Thyroid gland (tissue), 4 donors: ENCODE results near the gene PLA2G2E.

ENCODE experiments used
- POLR2A ChIP-seq, 2 donors: fragments of 450-650 bp; IDR thresholded peaks; one replicate each; pipeline ENCODE4 v1.6.1; 2017; ENCODE audit warnings: antibody characterized with exemption in 2 of 2, mild to moderate bottlenecking in 2 of 2, moderate library complexity in 1 of 2
- TF ChIP-seq, protein P1 (sequence below), 6 experiments: fragments of 200-600 bp in 3 of 6; fragments of 450-650 bp in 3 of 6; sonication (generic) in 3 of 6; IDR thresholded peaks; one replicate each; pipeline ENCODE4 v1.5.1; 2016 to 2019; ENCODE audit warnings: antibody characterized with exemption in 6 of 6, mild to moderate bottlenecking in 2 of 6, inconsistent platforms in 1 of 6, moderate library complexity in 1 of 6

GRCh38 chr1:19884312-19884711 lies 39.1 kb downstream of the PLA2G2E start:
- TF ChIP-seq, protein P1, sequence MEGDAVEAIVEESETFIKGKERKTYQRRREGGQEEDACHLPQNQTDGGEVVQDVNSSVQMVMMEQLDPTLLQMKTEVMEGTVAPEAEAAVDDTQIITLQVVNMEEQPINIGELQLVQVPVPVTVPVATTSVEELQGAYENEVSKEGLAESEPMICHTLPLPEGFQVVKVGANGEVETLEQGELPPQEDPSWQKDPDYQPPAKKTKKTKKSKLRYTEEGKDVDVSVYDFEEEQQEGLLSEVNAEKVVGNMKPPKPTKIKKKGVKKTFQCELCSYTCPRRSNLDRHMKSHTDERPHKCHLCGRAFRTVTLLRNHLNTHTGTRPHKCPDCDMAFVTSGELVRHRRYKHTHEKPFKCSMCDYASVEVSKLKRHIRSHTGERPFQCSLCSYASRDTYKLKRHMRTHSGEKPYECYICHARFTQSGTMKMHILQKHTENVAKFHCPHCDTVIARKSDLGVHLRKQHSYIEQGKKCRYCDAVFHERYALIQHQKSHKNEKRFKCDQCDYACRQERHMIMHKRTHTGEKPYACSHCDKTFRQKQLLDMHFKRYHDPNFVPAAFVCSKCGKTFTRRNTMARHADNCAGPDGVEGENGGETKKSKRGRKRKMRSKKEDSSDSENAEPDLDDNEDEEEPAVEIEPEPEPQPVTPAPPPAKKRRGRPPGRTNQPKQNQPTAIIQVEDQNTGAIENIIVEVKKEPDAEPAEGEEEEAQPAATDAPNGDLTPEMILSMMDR (IDR thresholded peaks at IDR 0.05): no peak
- TF ChIP-seq POLR2A (IDR thresholded peaks at IDR 0.05): no peak
